Right lobe of liver (tissue), 6 donors: Measurements from ENCODE around the gene ANO6. TPM values are rescaled to one million over a fixed set of nuclear protein-coding genes. Genes with fewer than 3 reads are reported as not detected.

ENCODE experiments used
- ATAC-seq, 4 donors: fragments of 200-7000 bp; cut with Tn5 transposase; one replicate each; pipeline ENCODE4 v1.9.1; 2020; ENCODE audit warnings: mild to moderate bottlenecking in 4 of 4, moderate library complexity in 4 of 4
- DNase-seq, 3 donors: peaks; one replicate each; pipeline ENCODE4 v3.0.0-alpha.2; 2020
- H3K27ac ChIP-seq, 3 donors: fragments of 200-600 bp; one replicate each; pipeline ENCODE4 v1.8.0; 2022
- H3K27me3 ChIP-seq, 2 donors: fragments of 200-600 bp; one replicate each; pipeline ENCODE4 v1.8.0; 2022
- H3K36me3 ChIP-seq, 4 donors: fragments of 200-600 bp; sonication (generic) in 1 of 4; one replicate each; pipeline versions ENCODE4 v1.5.1 to v1.8.0; 2017 to 2022; ENCODE audit warnings: control low read depth in 1 of 4
- H3K4me1 ChIP-seq, 4 donors: fragments of 200-600 bp; sonication (generic) in 1 of 4; one replicate each; pipeline versions ENCODE4 v1.5.1 to v1.8.0; 2017 to 2022; ENCODE audit warnings: control low read depth in 1 of 4
- H3K4me3 ChIP-seq, 3 donors: fragments of 200-600 bp; one replicate each; pipeline ENCODE4 v1.8.0; 2022
- H3K9me3 ChIP-seq, 4 donors: fragments of 200-600 bp; sonication (generic) in 1 of 4; one replicate each; pipeline versions ENCODE4 v1.5.1 to v1.8.0; 2017 to 2022; ENCODE audit warnings: control low read depth in 1 of 4
- POLR2A ChIP-seq: fragments of 450-650 bp; IDR thresholded peaks from one replicate; pipeline ENCODE4 v1.6.1; 2017; ENCODE audit warnings: antibody characterized with exemption, mild to moderate bottlenecking
- WGBS: methylation state at CpG from one replicate; pipeline ENCODE4 v1.1.6; 2018; ENCODE audit warnings: low coverage, low lambda C conversion rate; ENCODE audit not compliant: insufficient coverage; ENCODE audit errors: missing lambda C conversion rate; 5-methylcytosine and 5-hydroxymethylcytosine counted together
- intact Hi-C, 2 donors: fragments of 100-400 bp; cut with DNase I; formaldehyde crosslinking; loops; one replicate each; pipeline versions ENCODE4 v1.11.2 to v1.14.1; 2022
- total RNA-seq, 6 experiments: library from RNA; depleted of rRNA in 2 of 6; stranded (reverse); fragments of >200 nt in 2 of 6; fragmentation: NEBNext Ultra II Directional in 3 of 6; extraction: Animal tissue kit (Norgen Biotek cat#: 25700) in 3 of 6; gene quantifications; one replicate each; pipeline versions ENCODE4 v1.1.0 to v1.2.4, GENCODE V29; 2016 to 2023
- TF ChIP-seq, protein P1 (sequence below), 4 donors: fragments of 200-600 bp in 3 of 4; fragments of 450-650 bp in 1 of 4; IDR thresholded peaks; one replicate each; pipeline versions ENCODE4 v1.5.1 to v1.8.0; 2016 to 2022; ENCODE audit warnings: antibody characterized with exemption in 4 of 4, mild to moderate bottlenecking in 2 of 4
- donor health status: DM: no; HTN: yes; CAD: no.
- donor health status: DM: no; HTN: no; CAD: no.
- donor health status: DM: no; HTN: no; CAD: no.
- donor health status: DM: no; HTN: yes; CAD: no.
- donor health status: DM: no; HTN: yes; CAD: no.

ANO6 gene
- total RNA-seq, 6 experiments from 2014 or later = 41.8 to 78.5 (median 48.9) TPM

DNA sequence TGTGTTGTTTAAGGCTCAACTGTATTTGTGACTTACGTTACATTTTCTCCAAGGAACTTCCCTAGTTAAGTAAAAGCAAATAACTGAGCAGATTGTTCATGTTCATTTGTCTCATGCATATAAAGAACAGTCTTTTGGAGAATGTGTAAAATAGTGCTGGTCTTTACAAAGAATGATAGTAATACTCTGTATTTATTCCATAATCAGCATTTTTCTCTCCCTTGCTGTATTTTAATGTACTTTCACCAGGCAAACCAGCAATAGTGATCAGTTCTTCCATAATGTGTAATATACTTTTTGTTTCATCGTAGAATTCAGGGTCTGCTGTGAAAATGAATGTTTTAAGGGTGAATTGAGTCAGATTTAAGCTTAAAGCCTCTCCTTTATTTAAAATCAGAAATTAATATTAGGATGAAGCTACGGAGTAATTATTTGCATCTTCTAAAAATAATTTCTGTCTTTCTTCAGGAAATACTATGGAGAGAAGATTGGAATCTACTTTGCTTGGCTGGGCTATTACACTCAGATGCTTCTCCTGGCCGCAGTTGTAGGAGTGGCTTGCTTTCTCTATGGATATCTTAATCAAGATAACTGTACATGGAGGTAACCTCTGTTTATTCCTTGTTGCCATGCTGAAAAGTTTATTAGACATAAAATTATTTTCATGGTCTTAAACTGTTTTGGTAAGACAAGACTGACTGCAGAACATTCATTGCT lies 141.1 kb downstream of the ANO6 start:
- H3K27me3 ChIP-seq = no peaks in the 10 kb centered on the region
- no peak overlapping the region for H3K27ac ChIP-seq
- intact Hi-C loops = no loop called here
- H3K9me3 ChIP-seq = no peaks in the 10 kb centered on the region
- H3K4me1 ChIP-seq = peaks cover 0 to 26% (median 4%) of the 10 kb centered on the region in 4 donors
- 89% methylated on average over 4 of the region's 4 CpGs for WGBS
- no peak for TF ChIP-seq POLR2A
- TF ChIP-seq, protein P1, sequence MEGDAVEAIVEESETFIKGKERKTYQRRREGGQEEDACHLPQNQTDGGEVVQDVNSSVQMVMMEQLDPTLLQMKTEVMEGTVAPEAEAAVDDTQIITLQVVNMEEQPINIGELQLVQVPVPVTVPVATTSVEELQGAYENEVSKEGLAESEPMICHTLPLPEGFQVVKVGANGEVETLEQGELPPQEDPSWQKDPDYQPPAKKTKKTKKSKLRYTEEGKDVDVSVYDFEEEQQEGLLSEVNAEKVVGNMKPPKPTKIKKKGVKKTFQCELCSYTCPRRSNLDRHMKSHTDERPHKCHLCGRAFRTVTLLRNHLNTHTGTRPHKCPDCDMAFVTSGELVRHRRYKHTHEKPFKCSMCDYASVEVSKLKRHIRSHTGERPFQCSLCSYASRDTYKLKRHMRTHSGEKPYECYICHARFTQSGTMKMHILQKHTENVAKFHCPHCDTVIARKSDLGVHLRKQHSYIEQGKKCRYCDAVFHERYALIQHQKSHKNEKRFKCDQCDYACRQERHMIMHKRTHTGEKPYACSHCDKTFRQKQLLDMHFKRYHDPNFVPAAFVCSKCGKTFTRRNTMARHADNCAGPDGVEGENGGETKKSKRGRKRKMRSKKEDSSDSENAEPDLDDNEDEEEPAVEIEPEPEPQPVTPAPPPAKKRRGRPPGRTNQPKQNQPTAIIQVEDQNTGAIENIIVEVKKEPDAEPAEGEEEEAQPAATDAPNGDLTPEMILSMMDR (IDR thresholded peaks at IDR 0.05) = no peak
- ATAC-seq (no peak), DNase-seq (no peak)
- no peaks in the 10 kb centered on the region for H3K36me3 ChIP-seq
- H3K4me3 ChIP-seq = no peak overlapping the region

DNA sequence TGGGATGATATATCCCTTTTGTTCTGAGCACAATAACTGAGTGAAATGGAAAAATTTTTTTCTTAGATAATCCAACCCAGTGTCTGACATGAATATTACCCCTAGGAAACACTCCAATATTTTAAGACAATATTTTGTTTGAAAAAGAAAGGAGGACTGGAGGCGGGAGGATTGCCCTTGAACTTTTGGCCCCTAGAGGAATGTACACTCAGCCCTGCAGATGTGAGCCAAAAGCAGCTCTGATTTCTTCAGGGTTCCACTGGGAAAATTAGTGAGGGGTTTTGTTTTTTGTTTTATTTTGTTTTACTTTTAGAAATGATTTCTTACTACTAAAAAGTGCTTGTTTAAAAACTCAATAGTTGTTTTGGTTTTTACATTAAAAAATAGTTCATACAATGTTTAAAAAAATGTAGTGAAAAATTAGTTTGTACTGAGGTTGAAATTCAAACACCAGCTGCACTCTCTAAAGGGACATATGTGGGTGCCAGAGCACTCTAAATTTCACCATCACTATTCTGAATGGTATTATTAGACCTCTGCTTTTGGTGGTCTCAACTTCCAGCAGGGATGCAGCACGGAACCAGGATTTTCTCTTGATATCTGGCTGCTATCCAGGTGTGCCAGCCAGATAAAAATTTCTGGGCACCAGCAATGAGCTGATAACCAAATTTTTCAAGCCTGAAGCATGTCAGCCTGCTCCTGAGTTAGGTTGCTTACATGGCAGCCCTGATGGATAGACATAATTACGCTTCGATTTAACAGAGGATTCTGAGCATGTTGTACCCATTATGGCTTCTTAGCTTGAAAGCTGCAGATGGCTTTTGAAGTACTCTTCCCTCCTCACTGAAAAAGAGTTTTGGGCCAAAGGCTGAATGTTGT lies 141.9 kb downstream of the ANO6 start:
- H3K9me3 ChIP-seq = no peaks in the 10 kb centered on the region
- H3K27me3 ChIP-seq = no peaks in the 10 kb centered on the region
- no peak for DNase-seq
- H3K27ac ChIP-seq = no peak overlapping the region
- no peak overlapping the region for H3K4me3 ChIP-seq
- TF ChIP-seq POLR2A = no peak
- TF ChIP-seq, protein P1 (IDR thresholded peaks at IDR 0.05) = no peak
- 67% methylated on average over 4 of the region's 4 CpGs for WGBS
- ATAC-seq = peak; percentile 60 to 76 (median 69)
- H3K4me1 ChIP-seq = peaks cover 0 to 26% (median 4%) of the 10 kb centered on the region in 4 donors
- intact Hi-C loops = no loop called here
- H3K36me3 ChIP-seq = no peaks in the 10 kb centered on the region

GRCh38 chr12:45362291-45362690 lies 146.4 kb downstream of the ANO6 start:
- H3K4me1 ChIP-seq = peaks cover 0 to 9% (median 2%) of the 10 kb centered on the region in 4 donors
- H3K4me3 ChIP-seq = no peak overlapping the region
- ATAC-seq = no peak
- intact Hi-C loops = no loop called here
- TF ChIP-seq, protein P1 (IDR thresholded peaks at IDR 0.05) = no peak
- no peak for TF ChIP-seq POLR2A
- no peaks in the 10 kb centered on the region for H3K27me3 ChIP-seq
- H3K36me3 ChIP-seq = no peaks in the 10 kb centered on the region
- DNase-seq = no peak
- no peak overlapping the region for H3K27ac ChIP-seq
- H3K9me3 ChIP-seq = peaks cover 0 to 4% (median 2%) of the 10 kb centered on the region in 4 donors

- peaks cover 0 to 4% (median 2%) of the 10 kb centered on the region in 4 donors for H3K9me3 ChIP-seq
- TF ChIP-seq, protein P1 (IDR thresholded peaks at IDR 0.05) = no peak
- no peak for TF ChIP-seq POLR2A
- H3K27ac ChIP-seq = no peak overlapping the region
- H3K27me3 ChIP-seq = no peaks in the 10 kb centered on the region
- no peaks in the 10 kb centered on the region for H3K4me1 ChIP-seq
- intact Hi-C loops = no loop called here
- no peak for ATAC-seq
- no peak for DNase-seq
- H3K4me3 ChIP-seq = no peak overlapping the region
- H3K36me3 ChIP-seq = no peaks in the 10 kb centered on the region
Measured at GRCh38 chr12:45363903-45364302, 148.0 kb downstream of the ANO6 start.
